Peyer's patch (tissue), 4 donors: ENCODE data around the gene FKBP1A. TPM values are rescaled to one million over a fixed set of nuclear protein-coding genes. Genes with fewer than 3 reads are reported as not detected.
A peak's percentile ranks its signal among the peaks of the same experiment; 100 is the strongest.

Experiments used
- DNase-seq, 3 donors: peaks; one replicate each; pipeline ENCODE4 v3.0.0-alpha.2; 2017 to 2019
- H3K27ac ChIP-seq, 4 donors: fragments of 200-600 bp; sonication (generic); one replicate each; pipeline ENCODE4 v1.5.1; 2016 to 2019
- H3K27me3 ChIP-seq, 2 donors: fragments of 200-600 bp; sonication (generic); one replicate each; pipeline ENCODE4 v1.5.1; 2019
- H3K36me3 ChIP-seq, 3 donors: fragments of 200-600 bp; sonication (generic); one replicate each; pipeline ENCODE4 v1.5.1; 2016 to 2019
- H3K4me1 ChIP-seq, 4 donors: fragments of 200-600 bp; sonication (generic); one replicate each; pipeline ENCODE4 v1.5.1; 2016 to 2019
- H3K4me3 ChIP-seq, 4 donors: fragments of 200-600 bp; sonication (generic); 1 replicate in 3 of 4; 2 replicates in 1 of 4; pipeline ENCODE4 v1.5.1; 2016 to 2019; ENCODE audit warnings: mild to moderate bottlenecking in 1 of 4
- H3K9me3 ChIP-seq, 4 donors: fragments of 200-600 bp; sonication (generic); one replicate each; pipeline ENCODE4 v1.5.1; 2016 to 2019; ENCODE audit warnings: mild to moderate bottlenecking in 1 of 4
- POLR2A ChIP-seq, 2 donors: fragments of 450-650 bp; IDR thresholded peaks; one replicate each; pipeline ENCODE4 v1.5.1; 2017; ENCODE audit warnings: antibody characterized with exemption in 2 of 2, mild to moderate bottlenecking in 2 of 2, moderate library complexity in 2 of 2
- total RNA-seq, 4 donors: library from RNA; depleted of rRNA; stranded (reverse); fragments of >200 nt; gene quantifications; one replicate each; pipeline ENCODE4 v1.1.0, GENCODE V29; 2016
- TF ChIP-seq, protein P1 (sequence below), 6 experiments: fragments of 450-650 bp in 4 of 6; fragments of 200-600 bp in 2 of 6; sonication (generic) in 1 of 6; IDR thresholded peaks; one replicate each; pipeline ENCODE4 v1.5.1; 2017 to 2019; ENCODE audit warnings: antibody characterized with exemption in 6 of 6, mild to moderate bottlenecking in 3 of 6, moderate library complexity in 1 of 6

Gene FKBP1A
- total RNA-seq, 4 donors from 2014 or later, result 76.9 to 165 (median 98.5) TPM

DNA sequence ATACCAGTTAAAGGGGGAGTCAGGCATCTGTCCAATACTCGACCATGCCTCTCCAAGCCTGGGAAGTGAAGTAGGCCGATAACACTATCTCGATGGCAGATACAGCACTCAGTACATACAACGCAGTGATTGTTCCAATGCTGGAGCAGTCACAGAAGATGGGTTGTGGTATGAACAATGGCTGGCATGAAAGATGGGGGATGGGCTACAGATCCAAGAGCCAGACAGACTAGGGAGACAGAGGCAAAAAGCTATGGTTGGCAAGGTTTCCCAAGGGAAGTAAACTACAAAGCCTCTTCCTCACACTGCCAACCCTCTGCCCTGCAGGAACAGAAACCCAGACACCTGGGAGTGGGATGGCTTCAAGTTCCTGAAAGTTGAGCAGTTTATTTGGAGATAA lies 19.2 kb downstream of the FKBP1A start:
- H3K9me3 ChIP-seq, result no peaks in the 10 kb centered on the region
- peaks cover 0 to 38% (median 6%) of the 10 kb centered on the region in 4 donors for H3K4me1 ChIP-seq
- no peak overlapping the region for H3K27ac ChIP-seq
- no peak overlapping the region for H3K4me3 ChIP-seq
- TF ChIP-seq POLR2A (IDR thresholded peaks at IDR 0.05), result no peak
- TF ChIP-seq, protein P1, sequence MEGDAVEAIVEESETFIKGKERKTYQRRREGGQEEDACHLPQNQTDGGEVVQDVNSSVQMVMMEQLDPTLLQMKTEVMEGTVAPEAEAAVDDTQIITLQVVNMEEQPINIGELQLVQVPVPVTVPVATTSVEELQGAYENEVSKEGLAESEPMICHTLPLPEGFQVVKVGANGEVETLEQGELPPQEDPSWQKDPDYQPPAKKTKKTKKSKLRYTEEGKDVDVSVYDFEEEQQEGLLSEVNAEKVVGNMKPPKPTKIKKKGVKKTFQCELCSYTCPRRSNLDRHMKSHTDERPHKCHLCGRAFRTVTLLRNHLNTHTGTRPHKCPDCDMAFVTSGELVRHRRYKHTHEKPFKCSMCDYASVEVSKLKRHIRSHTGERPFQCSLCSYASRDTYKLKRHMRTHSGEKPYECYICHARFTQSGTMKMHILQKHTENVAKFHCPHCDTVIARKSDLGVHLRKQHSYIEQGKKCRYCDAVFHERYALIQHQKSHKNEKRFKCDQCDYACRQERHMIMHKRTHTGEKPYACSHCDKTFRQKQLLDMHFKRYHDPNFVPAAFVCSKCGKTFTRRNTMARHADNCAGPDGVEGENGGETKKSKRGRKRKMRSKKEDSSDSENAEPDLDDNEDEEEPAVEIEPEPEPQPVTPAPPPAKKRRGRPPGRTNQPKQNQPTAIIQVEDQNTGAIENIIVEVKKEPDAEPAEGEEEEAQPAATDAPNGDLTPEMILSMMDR (IDR thresholded peaks at IDR 0.05), result no peak
- no peaks in the 10 kb centered on the region for H3K27me3 ChIP-seq
- H3K36me3 ChIP-seq, result peaks cover 0 to 28% (median 3%) of the 10 kb centered on the region in 3 donors
- no peak for DNase-seq

DNA sequence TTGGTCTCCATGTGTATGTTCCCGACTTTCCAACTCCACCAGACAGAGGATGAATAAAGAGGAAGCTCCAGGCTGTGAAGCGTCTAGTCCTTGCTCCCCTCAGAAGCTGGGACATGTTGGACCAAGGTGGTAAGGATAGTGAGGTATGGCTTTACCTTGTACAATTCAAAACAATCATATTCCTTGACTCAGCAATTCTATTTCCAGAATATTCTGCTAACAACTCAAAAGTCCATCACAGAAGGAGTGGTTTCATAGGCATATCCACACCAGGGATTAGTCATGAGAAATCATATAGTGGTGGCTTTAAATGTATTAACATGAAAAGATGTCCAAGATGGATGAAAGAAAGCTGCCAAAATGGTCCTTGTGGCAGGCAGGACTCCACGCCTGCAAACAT lies 19.8 kb downstream of the FKBP1A start:
- DNase-seq, result no peak
- Histone ChIP-seq H3K27me3 (no peaks in the 10 kb centered on the region), H3K4me1 (peaks cover 0 to 41% (median 6%) of the 10 kb centered on the region in 4 donors), H3K4me3 (no peak overlapping the region), H3K27ac (no peak overlapping the region), H3K36me3 (peaks cover 0 to 28% (median 3%) of the 10 kb centered on the region in 3 donors), H3K9me3 (no peaks in the 10 kb centered on the region)
- TF ChIP-seq POLR2A (IDR thresholded peaks at IDR 0.05), result no peak
- TF ChIP-seq, protein P1 (IDR thresholded peaks at IDR 0.05), result no peak

DNA sequence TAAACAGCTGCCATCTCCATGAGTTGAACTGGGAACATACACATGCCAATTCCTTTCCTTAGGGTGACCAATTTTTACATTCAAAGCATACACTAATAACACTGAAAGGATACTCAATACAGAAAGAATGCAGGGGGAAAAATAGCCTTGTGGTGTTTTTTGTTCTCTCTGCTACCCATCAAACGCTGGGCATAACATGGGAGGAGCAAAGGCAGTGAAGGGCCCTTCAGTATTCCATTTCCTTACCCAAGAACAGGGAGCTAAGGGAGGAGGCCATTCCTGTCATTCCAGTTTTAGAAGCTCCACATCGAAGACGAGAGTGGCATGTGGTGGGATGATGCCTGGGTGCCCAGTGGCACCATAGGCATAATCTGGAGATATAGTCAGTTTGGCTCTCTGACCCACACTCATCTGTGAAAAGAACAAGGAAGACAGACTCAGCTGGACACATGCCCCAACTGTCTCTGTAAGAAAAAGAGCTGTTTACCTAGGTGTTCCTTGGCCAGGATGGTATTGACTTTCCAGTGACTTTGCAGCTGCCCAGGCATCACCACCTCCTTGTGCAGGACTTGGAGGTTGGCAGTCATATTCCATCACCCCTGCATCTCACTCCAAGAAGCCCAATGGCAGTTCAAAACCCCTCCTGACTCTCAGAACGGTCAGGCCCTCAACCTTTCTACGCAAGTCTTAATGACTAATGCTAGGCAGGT lies 20.9 kb downstream of the FKBP1A start:
- Histone ChIP-seq H3K4me3 (no peak overlapping the region), H3K27ac (no peak overlapping the region), H3K36me3 (peaks cover 0 to 28% (median 3%) of the 10 kb centered on the region in 3 donors), H3K9me3 (no peaks in the 10 kb centered on the region), H3K4me1 (peaks cover 0 to 30% (median 0%) of the 10 kb centered on the region in 4 donors), H3K27me3 (no peaks in the 10 kb centered on the region)
- DNase-seq, result no peak
- TF ChIP-seq, protein P1 (IDR thresholded peaks at IDR 0.05), result no peak
- no peak for TF ChIP-seq POLR2A (IDR thresholded peaks at IDR 0.05)

DNA sequence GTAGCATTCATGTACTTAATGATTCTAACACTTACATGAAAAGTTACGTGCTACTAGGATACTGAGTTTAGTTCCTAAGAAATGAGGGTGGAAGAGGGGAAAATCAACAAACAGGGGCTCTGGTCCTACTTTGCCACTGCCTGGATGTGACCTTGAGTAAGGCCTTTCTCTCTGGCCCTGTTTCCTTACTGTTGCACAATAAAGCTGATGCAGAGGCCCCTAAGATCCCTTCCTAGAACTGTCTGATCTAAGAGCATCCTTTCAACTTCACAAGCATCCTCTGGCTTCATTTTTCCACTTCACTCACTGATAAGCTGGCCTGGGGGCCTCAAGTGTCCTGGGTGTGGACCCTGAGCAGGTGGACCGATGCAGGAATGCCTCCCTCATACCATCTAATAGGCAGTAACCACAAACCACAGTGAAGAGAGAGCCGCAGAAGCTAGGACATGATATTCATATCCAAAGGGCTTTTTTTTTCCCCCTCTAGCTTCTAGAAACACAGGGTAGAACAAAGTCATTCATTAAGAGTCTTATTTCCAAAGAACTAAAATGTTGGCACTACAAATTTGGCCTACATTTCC lies 21.6 kb downstream of the FKBP1A start:
- H3K27ac ChIP-seq, result peak overlapping the region in 1 of 4 donors; percentile 8

DNA sequence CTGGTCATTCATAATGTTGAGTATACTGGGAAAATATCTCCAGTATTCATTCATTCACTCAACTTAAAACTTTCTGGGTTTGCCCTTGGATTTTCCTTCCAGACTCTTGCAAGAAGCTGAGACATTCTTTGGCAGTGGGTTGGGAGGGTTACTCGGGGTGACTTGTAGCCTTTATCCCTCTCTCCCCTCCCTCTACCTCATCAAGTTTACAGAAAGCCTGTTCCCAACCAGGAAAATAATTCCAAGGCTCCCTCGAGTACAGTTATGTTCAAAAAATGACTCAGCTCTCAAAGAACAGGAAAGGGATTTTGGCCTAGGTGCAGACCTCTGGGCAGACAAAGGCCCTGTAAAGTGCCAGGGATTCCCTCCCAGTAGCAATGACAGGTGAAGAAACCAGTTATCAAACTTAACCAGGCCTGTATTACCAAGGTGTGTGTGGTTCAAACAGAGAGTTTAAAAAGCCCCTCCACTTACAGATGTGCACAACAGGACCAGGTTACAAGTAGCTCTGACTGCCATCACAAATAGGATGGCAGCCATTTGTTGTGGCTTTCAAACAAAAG lies 22.2 kb downstream of the FKBP1A start:
- DNase-seq, result no peak
- Histone ChIP-seq H3K4me1 (peaks cover 0 to 29% (median 0%) of the 10 kb centered on the region in 4 donors), H3K27ac (peak overlapping the region in 1 of 4 donors; percentile 8)

More for the DNA sequence above, 21.6 kb downstream of the FKBP1A start:
- DNase-seq, result no peak
- Histone ChIP-seq H3K36me3 (peaks cover 0 to 28% (median 3%) of the 10 kb centered on the region in 3 donors), H3K4me1 (peaks cover 0 to 30% (median 0%) of the 10 kb centered on the region in 4 donors), H3K9me3 (no peaks in the 10 kb centered on the region), H3K27me3 (no peaks in the 10 kb centered on the region), H3K4me3 (no peak overlapping the region)
- TF ChIP-seq POLR2A (IDR thresholded peaks at IDR 0.05), result no peak
- TF ChIP-seq, protein P1 (IDR thresholded peaks at IDR 0.05), result no peak

DNA sequence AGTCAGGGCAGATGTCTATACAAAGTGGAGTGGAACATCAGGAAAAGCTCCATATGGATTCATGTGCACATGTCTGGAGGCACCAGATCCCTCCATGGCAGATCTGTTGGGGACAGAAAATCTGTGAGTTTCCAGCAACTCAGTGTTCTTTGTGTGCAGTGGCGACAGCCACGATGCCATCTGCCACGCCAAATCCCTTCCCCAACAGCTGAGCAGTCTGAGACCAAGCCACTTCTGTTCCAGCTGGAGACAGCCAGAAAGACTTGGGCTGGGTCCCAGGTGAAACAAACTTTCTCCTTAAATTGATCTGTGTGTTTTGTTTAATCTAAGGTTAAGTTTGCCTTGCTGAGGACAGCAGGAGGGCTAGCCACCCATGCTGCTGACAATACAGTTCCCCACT lies 22.9 kb downstream of the FKBP1A start:
- no peak for TF ChIP-seq POLR2A (IDR thresholded peaks at IDR 0.05)
- TF ChIP-seq, protein P1 (IDR thresholded peaks at IDR 0.05), result no peak
- Histone ChIP-seq H3K27me3 (no peaks in the 10 kb centered on the region), H3K36me3 (peaks cover 0 to 20% (median 3%) of the 10 kb centered on the region in 3 donors), H3K4me1 (peaks cover 0 to 24% (median 0%) of the 10 kb centered on the region in 4 donors), H3K27ac (no peak overlapping the region), H3K9me3 (no peaks in the 10 kb centered on the region), H3K4me3 (no peak overlapping the region)
- DNase-seq, result no peak

More for the DNA sequence above, 22.2 kb downstream of the FKBP1A start:
- Histone ChIP-seq H3K36me3 (peaks cover 0 to 27% (median 3%) of the 10 kb centered on the region in 3 donors), H3K27me3 (no peaks in the 10 kb centered on the region), H3K9me3 (no peaks in the 10 kb centered on the region), H3K4me3 (no peak overlapping the region)
- no peak for TF ChIP-seq POLR2A (IDR thresholded peaks at IDR 0.05)
